HFF-Myc (cell line): ENCODE data around the gene SEPTIN5.

Source experiments
- DNase-seq: peaks from one replicate; pipeline ENCODE4 v3.0.0-alpha.2; 2011; ENCODE audit warnings: low read depth; ENCODE audit errors: extremely low read depth
- H3K4me3 ChIP-seq: replicated peaks from 2 replicates; pipeline ENCODE4 v1.5.1; 2011; ENCODE audit warnings: low read depth, mild to moderate bottlenecking, control low read depth, low read length
- TF ChIP-seq, protein P1 (sequence below): IDR thresholded peaks from 2 replicates; pipeline ENCODE4 v1.5.1; 2012; ENCODE audit warnings: mild to moderate bottlenecking, low read depth, low read length, control low read depth; ENCODE audit errors: missing control alignments

The SEPTIN5 gene

DNA sequence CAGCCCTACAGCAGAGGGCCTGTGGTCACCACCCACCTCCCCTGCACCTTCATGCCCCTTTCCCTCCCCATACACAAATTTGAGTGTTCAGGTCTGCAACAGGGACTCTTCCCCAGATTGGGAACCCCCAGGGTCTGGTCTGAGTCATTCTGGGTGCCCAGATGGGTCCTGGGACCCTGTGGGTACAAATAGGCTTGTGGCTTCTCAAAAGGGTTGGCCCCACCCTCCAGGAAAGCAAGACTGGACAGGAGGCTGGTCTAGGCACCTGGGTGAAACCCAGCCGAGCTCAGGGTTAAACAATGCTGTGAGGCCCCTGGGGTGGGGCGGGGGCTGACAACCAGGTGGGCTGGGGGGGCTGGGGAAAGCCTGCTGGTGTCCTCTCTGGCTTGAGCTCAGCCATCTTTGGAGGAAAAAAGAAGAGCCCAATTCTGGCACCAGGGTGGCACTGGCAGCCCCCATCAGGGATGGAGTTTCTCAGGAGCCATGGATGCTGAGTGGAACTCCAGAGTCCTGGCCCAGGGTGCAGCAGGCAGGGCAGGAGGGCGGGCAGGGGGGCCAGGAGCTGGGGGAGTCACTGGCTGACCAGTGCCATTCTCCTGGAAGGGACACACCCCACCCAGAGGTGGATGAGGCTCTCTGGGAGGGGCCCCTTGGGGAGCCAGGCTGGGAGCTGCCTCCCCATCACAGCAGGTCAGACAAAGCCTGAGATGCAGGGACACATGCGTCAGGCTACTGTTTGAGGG, 1.1 kb downstream of the SEPTIN5 start:
- DNase-seq = no peak
- H3K4me3 ChIP-seq = peak overlapping the region; percentile 45
- TF ChIP-seq, protein P1, sequence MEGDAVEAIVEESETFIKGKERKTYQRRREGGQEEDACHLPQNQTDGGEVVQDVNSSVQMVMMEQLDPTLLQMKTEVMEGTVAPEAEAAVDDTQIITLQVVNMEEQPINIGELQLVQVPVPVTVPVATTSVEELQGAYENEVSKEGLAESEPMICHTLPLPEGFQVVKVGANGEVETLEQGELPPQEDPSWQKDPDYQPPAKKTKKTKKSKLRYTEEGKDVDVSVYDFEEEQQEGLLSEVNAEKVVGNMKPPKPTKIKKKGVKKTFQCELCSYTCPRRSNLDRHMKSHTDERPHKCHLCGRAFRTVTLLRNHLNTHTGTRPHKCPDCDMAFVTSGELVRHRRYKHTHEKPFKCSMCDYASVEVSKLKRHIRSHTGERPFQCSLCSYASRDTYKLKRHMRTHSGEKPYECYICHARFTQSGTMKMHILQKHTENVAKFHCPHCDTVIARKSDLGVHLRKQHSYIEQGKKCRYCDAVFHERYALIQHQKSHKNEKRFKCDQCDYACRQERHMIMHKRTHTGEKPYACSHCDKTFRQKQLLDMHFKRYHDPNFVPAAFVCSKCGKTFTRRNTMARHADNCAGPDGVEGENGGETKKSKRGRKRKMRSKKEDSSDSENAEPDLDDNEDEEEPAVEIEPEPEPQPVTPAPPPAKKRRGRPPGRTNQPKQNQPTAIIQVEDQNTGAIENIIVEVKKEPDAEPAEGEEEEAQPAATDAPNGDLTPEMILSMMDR = no peak

DNA sequence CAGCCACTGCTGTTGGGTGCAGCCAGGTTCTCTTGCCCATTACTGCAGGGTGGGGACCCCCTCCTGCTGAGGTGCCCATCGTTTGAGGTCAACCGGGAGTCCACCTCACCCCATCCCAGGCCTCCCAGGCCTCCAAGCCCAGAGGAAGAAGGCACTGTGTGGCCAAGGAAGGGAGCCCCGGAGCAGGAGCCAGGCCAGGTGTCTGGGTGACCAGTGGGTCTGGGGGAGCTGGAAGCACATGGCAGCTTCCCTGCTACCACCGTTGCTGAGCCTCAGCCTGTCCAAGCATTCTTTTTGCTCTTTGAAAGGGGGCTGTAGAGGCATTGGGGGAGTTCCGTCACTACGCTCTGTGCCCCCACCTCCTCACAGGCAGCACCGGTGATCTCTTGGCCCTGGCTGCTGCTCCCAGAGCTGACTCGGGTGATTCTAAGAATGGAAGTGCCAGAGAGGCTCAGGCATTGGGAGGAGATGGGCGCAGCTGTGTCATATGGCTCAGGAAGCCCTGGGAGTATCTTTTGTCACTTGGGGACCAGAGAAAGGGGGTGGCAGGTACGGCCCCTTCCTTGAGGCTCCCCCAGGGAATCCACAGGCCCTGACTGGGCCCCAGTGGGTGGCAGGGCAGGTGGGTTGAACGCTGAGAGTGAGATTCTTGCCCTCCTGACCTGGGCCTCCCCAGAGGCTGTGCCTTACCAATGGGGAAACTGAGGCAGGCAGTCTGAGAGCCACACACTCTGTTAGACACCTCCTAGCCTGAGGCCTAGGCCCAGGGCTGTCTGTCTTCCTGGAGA, 1.9 kb downstream of the SEPTIN5 start:
- no peak overlapping the region for H3K4me3 ChIP-seq
- no peak for DNase-seq
- TF ChIP-seq, protein P1 = no peak

DNA sequence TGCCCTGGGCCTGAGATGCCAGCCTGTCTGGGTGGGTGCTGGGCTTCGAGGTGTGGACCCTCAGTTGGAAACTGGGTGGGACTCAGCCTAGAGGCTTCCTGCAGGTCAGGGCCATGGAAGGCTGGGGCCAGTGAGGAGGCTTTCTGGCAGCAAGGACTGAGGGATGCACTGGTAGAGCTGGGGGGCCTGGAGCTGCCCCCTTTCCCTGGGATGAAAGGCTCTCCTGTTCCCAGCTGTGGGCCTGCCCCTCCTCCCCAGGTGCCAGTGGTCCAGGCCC, 2.5 kb downstream of the SEPTIN5 start:
- H3K4me3 ChIP-seq = no peak overlapping the region
- TF ChIP-seq, protein P1 = no peak
- DNase-seq = no peak

DNA sequence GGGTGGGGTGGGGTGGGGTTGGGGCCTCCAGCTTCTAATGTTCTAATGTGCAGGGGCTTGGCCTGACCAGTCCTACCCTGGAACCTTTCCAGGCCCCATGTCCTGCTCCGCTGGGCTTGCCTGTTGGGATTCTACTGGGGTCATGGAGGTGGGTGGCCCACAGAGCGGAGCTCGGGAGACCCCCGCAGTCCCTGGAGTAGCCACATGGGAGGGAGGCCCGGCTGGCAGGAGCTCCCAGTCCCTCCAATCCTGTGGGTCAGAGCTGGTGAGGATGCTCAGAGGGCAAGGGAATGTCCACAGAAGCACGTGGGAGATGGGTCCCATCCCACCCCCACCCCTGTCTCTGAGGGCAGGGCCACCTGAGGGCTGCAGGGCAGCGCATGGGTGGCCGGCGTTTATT, 2.9 kb downstream of the SEPTIN5 start:
- no peak overlapping the region for H3K4me3 ChIP-seq
- TF ChIP-seq, protein P1 = no peak
- DNase-seq = no peak

DNA sequence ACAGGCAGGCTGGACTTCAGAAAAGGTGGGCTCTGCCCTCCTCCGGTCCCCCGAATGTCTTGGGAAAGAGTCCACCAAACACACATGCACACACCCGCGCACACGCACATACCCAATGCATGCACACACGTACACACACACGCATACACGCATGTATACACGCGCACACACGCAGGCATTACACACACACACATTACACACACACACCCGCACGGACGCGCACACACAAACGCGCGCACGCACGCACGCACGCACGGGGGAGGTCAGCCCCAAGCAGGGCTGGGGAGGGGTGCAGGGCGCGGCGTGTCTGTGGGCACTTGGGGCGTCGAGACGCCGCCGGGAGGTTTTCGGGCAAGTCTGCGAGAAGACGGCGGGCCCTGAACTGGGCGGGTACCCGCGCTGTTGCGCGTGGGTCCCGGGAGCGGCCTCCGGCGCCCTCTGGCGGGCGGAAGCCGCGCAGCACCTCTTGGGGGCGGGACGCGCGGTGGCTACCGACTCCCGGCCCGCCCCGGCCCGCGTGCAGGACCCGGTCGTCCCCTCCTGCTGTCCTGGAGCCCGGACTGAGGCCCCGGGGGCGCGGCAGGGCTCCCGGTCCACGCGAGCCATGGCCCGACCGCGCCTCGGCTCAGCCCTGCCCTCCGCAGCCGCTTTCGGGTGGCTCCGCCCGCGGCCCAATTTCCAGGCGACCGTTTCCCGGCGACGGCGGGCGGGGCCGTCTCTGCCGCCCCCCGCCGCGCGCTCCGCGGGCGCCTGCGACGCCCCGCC, 3.6 kb downstream of the SEPTIN5 start:
- peak overlapping the region; percentile 57 for H3K4me3 ChIP-seq
- TF ChIP-seq, protein P1 = peak; percentile 52
- no peak for DNase-seq

DNA sequence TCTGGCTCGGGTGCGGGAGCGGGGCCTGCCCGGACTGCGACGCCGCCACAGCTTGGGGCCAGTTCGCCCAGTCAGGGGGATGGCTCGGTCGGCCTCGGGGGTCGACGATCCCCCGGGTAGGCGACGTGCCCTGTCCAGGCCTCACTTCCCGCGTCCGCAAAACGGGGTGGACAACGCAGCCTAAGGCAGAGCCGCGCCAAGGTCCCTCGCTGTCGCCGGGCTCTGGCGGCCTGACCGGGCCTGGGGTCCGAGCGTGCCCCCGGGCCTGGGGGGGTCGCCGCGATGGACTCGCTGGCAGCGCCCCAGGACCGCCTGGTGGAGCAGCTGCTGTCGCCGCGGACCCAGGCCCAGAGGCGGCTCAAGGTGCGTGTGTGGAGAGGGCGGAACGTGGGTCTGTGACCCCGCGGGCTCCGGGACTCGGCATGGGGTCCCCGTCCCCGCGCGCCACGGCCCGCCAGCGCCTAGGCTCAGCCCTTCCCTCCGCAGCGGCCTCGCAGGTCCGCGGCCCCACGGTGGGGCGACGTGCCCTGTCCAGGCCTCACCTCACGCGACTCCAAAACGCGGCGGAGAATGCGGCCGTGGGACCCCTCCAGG, 4.2 kb downstream of the SEPTIN5 start:
- H3K4me3 ChIP-seq = peak overlapping the region; percentile 57
- TF ChIP-seq, protein P1 = no peak
- DNase-seq = no peak
